GM10847 (cell line): ENCODE results near the gene MAP4K4.

ENCODE experiments used
- POLR2A ChIP-seq: IDR thresholded peaks from 2 replicates; pipeline ENCODE4 v1.6.1; 2011; ENCODE audit not compliant: insufficient read length; ENCODE audit errors: extremely low read depth

Gene MAP4K4

DNA sequence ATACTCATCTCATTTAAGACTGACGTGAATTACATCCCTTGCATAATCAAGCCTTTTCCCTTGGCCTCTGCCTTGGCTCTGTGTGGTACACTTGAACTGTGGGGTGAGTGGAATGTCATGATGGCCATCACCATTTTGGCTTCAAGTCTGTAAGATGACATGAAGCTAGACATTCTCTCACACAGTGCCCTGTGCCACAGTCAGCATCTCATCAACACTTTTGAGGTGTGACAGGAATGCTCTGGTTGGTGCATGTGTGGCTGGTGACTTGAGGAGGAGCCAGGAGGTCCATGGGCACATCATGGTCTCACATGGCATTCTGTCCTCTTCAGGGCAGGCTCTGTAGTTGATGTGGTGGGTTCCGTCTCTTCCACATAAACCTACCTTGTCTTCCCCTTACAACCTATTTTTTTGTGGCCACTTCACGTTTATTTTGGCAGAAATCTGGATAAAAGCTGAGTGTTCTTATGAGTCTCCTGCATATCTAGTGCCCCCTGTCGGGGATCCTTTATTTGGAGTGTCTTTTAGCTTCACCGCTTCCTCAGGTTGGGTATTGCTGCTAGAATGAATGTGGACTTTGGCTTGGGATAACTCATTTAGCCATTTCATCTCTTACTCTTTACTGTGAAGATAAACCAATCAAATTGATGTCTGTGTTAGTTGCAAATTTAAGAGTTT is 28.1 kb downstream of the MAP4K4 start:
- TF ChIP-seq POLR2A = no peak

DNA sequence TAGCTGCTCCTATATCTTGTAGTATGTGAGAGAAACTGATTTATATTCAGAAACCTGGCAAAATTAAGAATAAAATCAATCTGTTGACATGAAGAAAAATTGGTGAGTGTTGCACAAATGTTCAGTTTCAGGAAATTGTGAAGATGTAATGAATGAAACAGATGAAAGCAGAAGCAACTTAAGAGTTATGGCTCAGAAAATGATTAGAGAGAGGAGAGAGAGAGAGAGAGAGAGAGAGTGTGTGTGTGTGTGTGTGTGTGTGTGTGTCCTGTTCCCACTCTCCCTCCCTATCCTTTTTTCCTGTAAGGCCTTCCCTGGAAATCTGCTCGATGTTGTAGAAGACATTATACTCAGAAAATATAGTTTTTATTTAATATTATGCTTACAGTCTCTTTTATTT is 31.4 kb downstream of the MAP4K4 start:
- no peak for TF ChIP-seq POLR2A

DNA sequence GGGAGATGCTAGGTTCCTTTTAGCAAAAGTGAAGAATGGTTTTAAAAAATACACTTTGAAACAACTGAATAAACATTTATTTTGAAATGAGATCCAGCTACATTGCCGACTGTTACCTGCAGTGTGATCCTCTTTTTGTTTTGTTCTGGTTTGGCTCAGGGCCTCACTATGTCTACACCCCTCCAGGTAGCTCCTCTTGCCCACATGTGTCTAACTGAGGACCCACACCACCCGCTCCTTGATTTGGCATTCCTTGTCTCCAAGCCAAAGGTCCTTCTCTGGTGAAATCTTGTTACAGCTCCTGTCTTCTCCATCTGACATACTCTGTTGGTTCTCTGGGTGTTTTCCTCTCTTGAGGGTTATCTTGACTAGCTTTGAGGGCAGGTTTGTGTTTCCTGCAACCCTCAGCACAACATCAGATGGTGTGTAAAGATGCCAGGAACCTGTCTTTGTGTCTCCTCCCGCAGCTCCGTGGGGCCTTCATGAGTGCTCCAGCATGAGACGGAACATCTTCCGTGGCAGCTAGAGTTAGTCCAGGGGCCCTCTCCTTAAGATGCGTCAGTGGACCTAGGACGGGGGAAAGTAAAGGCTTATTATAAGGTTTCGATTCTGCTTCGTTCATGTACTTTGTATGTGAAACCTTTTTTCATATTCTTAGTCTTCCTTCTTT is 32.1 kb downstream of the MAP4K4 start:
- TF ChIP-seq POLR2A = no peak

DNA sequence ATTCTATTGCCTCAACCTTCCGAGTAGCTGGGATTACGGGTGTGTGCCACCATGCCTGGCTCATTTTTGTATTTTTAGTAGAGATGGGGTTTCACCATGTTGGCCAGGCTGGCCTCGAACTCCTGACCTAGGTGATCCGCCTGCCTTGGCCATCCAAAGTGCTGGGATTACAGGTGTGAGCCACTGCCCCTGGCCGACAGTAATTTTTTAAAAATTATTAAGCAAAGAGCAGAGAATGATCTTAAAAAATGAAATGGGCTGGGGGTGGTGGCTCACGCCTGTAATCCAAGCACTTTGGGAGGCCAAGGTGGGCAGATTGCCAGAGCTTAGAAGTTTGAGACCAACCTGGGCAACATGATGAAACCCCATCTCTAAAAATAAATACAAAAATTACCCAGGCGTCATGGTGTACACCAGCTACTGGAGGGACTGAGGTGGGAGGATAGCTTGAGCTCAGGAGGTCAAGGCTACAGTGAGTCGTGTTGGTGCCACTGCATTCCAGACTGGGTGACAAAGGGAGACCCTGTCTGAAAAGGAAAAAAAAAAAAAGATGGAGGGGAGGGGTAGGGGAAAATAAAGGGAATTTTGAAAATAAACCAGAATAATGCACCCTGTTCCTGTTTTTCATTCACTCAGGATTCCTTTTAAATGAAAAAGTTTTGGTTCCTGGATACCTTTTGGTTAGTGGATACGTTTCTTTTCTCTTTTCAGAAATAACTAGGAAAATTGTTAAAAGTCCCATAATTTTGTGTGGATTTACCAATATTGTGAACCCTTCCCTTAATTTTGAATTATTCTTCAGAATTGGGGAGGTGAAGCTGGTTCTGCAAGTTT is 33.9 kb downstream of the MAP4K4 start:
- no peak for TF ChIP-seq POLR2A

DNA sequence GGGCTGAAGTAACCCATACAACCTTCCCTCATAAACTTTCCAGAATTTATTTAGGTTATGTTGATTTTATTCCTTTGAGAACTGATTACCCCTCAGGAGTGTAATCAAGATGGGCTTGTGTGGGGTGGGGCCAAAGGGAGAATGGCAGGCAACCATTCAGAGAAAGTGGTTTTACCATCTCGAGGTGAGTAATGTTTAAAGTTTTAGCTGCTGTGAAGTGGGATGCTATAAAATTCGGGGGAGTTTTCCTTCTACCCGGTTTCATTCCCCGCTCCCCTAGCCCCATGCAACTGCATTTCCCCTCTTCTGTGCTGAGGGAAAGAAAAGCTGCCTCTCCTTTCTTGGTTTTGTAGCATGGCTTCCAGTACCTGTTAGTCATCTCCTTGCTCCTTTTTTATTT is 34.7 kb downstream of the MAP4K4 start:
- no peak for TF ChIP-seq POLR2A

DNA sequence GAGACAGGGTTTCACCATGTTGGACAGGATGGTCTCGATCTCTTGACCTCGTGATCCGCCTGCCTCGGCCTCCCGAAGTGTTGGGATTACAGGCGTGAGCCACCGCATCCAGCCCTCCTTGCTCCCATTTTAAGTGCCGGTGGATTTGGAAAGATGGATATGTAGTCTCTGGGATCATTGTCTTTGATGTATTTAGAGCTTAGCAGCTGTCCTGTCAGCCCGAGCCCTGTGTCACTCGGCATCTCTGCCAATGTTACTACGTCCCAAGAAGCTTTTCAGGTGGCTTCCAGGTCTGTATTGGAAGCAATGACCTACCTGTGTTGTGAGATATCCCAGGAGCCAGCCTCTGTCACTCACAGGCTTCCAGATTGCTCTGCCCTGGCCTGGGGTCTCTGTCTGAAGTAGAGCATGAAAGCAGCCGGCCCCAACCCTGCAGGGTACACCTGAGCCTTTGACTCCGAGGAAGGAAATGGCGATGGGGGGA is 35.3 kb downstream of the MAP4K4 start:
- TF ChIP-seq POLR2A = no peak

DNA sequence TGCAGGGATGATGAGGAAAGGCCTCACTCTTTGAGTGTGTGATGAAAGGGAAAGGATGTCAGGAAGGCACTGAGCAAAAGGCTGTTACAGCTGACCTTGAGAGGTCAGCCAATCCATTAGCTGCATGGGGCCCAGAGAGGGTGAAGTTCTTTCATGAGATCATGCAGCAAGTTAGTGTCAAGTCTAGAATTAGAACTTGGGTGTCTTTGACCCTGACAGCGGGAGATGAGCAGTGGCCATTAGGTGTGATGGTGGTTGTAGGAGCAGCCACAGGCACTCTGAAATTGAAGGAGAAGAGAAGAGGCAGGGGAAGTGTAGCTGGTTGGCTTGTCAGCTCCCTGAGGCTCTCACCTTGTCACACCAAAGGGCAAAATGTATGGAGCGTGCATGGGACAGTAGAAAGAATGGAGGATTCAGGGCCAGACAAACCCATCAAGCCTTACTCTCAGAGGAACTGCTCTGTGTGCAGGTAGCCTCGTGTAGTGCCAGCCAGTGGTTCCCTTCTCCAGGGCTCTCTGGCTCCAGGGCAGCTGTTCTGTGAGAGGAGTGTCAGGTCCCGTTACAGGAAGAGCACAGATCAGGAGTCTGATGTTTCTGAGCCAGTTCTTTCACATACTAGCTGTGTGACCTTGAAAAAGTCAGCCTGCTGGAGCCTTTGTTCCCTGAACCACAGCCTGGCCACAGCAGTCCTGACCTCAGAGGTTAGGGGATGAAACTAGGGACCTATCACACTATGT is 35.9 kb downstream of the MAP4K4 start:
- no peak for TF ChIP-seq POLR2A

DNA sequence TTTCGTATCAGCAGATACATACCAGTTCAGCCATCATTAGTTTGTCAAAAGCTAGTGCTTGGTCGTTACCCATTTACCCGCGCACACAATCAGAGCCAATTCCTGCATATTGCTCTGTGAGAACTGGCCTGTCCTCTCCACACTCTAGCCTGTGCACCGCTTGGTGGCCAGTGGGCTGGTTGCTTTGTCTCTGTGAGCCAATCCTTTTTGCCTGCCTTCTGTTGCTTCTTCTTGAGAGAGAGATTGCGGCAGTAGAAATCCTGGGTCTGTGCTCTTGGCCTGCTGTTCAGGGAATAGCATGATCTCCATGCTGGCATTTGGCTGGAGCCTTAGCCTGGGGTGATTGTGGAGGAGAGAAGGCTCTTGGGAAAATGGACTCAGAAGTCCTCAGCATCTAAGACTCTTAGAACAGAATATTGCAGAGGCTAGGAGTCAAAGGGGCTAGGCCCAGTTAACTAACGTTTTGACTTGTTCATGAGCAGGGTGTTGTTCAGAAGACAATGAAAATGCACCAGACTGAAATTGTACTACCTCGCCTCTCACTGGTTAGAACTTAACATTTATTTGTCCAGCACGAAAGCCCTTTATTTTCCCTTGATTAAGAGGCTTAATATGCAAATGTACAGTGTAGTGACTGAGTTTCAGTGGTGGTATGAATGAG is 37.1 kb downstream of the MAP4K4 start:
- TF ChIP-seq POLR2A = no peak

DNA sequence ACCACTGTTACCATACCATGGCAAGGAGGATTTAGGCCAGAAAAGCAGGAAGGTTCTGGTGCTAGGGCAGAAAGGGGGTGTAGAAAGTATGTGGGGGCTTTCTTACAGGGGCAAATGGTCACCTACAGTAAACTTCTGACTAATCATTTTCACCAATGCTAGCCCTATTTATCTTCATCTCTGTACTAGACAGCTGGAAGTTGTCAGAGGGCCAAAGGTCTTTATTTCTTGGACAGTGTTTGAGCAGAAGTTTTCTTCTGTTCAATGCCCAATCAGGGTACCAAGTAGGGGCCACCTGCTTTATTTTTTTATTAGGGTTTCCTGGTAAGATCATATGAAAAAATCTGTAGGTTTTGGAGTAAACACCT is 37.6 kb downstream of the MAP4K4 start:
- TF ChIP-seq POLR2A = no peak

DNA sequence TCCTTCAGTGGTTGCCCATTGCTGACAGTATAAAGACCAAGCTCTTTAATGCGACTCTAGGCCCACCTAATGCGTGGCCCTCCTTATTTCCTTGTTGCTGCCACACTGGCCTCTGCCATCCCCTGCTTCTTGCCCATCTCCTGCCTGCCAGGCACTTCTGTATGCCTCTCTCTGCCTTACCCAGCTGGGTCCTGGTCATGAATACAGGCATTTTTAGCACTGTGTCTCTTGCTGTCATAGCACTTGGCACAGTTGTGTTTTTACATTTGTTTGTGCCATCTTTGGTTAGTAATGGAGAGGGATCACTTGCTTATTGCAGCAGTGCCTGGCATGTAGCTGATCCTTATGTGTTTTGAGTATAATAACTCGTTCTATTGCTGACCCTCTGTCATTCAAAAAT is 38.7 kb downstream of the MAP4K4 start:
- no peak for TF ChIP-seq POLR2A

DNA sequence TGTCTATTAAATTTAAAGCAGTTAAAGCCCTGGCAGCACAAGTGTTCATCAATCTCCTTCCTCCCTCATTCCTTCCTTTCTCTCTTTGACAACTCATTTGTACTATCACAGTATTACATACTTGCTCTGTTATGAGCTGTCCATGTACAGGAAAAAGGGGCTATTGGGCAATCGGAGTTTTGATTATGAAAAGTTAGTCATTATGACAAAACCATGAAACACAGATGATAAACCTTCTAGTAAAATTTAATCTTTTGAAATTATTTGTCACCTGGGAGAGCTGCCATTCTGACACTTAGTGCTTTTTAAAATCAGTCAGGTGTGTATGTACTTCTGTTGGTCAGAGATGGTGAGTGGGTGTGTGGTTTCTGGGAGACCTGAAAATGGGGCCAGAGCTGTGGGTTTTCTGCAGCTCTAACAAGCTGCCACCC is 39.4 kb downstream of the MAP4K4 start:
- TF ChIP-seq POLR2A = no peak

DNA sequence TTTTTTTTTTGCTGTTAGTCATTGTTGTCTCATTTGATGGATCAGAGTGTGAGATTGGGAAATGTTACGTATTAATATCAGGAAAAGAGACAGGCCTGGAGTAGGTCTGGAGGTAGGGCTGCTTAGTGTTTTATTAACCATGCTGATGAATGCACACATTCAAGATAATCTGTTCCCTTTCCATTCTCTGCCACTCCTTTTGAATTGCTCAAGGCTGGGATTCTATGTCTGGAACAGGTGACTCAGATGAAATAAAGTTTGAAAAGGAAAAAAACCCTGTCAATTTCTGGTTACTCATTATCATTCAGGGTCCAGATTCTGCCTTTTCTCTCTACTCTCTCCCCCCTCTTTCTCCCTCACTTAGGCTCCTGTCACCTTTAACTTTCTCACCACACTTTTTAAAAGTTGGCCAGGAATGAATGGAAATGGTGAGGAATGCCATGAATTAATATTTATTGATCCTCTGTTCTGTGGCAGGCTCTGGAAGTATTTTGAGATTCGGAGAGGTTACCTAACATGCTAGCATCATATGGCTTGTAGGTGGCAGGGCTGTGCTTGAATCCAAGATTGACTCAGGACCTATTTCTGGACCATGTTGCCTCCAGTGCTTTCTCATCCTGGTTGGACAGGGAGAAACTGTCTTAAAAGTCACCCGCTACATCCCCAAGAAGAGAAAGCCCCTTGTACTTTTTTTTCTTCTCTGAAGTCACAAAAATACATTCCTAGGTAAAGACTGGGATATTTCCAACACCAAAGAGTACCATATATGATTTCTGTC is 40.2 kb downstream of the MAP4K4 start:
- TF ChIP-seq POLR2A = no peak

DNA sequence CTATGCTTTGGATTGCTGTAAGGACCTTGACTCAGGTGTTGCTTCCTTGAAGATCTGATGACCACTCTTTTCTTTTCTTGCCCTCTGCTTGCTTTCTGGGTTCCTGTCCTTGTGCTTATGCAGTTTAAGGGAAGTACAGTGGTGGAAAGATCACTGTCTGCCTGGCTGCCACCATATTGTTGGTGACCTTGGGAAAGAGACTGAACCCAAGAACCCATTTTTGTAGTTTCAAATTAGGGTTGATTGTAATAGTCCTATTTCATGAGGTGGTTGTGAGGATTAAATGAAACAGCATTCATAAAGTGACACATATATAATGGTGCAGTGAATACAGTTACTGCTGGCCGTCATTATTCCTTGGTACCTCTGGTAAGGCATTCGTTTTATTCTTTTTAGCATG is 41.1 kb downstream of the MAP4K4 start:
- TF ChIP-seq POLR2A = no peak

DNA sequence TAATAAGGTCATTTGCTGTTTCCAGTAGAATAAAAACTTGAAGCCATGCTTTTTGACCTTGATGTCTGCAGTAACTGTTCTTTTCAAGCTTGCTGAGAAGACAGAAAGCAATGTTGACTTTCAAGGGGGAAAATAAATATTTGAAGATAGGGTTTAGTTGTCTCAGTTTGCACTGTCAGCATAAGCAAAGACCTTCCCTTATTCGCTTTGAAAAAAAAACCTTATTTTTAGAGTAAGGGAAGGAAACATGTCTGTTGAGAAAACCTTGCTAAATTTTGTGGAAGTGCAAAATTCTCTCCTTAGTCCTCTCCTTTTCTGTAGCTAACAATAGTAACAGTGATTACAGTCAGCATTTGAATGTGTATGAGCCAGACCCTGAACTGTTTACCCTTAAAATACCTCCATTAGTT is 43.1 kb downstream of the MAP4K4 start:
- TF ChIP-seq POLR2A = no peak

DNA sequence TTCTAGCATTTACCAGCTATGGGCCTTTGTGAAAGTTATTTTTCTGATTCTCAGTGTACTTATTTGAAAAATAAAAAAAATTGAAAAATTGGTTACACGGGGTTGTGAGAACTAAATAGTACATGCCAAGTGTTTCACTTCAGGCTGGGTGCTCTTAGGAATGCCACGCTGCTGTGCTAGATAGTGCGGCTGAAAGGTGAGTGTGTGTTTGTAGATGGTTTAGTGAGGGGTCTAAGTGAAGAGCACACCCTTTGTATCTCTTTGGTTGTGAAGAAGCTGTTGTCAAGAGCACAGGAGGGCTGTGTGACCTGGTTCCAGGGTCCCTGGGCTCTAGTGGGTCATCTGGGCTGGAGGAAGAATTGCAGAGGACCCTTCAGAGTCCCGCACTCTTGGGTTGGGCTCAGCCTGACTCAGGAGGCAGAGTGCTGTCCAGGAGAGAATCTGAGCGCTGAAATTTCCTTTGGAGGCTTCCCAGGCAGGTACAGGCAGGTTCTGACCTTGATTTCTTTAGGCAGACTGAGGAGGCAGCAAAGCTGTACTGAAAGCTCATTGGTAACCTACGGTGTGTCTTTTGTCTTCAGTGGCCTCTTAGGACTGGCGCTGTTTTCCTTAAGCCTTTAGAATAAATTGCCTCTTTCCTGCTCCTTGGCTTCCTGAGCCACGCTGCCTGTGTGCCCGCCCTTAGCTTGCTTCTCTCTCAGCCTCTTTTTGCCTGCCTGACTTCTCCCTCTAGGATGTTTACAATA is 44.4 kb downstream of the MAP4K4 start:
- TF ChIP-seq POLR2A = no peak
